SU-DHL-6 (cell line): ENCODE data around the gene SEPHS2.
"Not testable (repeated sequence)": the region's sequence is repeated elsewhere in the genome, so short reads cannot be mapped to it uniquely, and the experiment has no call there.

Source experiments
- CTCF ChIP-seq: fragments of 200-600 bp; sonication (generic); IDR thresholded peaks from one replicate; pipeline ENCODE4 v1.5.1; 2017; ENCODE audit warnings: antibody characterized with exemption, mild to moderate bottlenecking, low read length, moderate library complexity; ENCODE audit not compliant: insufficient read depth, poor library complexity, severe bottlenecking
- EZH2phosphoT487 ChIP-seq: fragments of 200-600 bp; sonication (generic), shearing (Covaris generic); conservative IDR thresholded peaks from 2 replicates; pipeline ENCODE4 v1.6.1; 2018; ENCODE audit warnings: mild to moderate bottlenecking, antibody characterized with exemption, low read length, moderate library complexity, mixed read lengths

GRCh38 chr16:30461426-30461825, 15.8 kb upstream of the SEPHS2 start:
- not testable (repeated sequence) for TF ChIP-seq CTCF, EZH2phosphoT487
